Coronary artery (tissue), 2 donors: ENCODE data around the gene BBS9.

Experiments
- DNase-seq: peaks from one replicate; pipeline ENCODE4 v3.0.0-alpha.2; 2017; ENCODE audit warnings: low spot score
- H3K27ac ChIP-seq, 2 donors: fragments of 200-600 bp; sonication (generic); one replicate each; pipeline ENCODE4 v1.5.1; 2016 to 2019
- H3K4me3 ChIP-seq: fragments of 200-600 bp; sonication (generic); 2 replicates; pipeline ENCODE4 v1.5.1; 2016; ENCODE audit warnings: mild to moderate bottlenecking, moderate library complexity
- CTCF ChIP-seq: fragments of 200-600 bp; sonication (generic); IDR thresholded peaks from one replicate; pipeline ENCODE4 v1.5.1; 2019; ENCODE audit warnings: antibody characterized with exemption

The BBS9 gene

GRCh38 chr7:33108554-33109004 lies 20.8 kb upstream of the BBS9 start:
- TF ChIP-seq CTCF: no peak
- H3K27ac ChIP-seq: peak overlapping the region; percentile 69 to 80
- peak overlapping the region; percentile 78 for H3K4me3 ChIP-seq
- DNase-seq: no peak

- peak; percentile 55 for TF ChIP-seq CTCF
- peak within 1 kb of the TSS; percentile 69 to 80 for H3K27ac ChIP-seq
- DNase-seq: peak; percentile 76
- H3K4me3 ChIP-seq: peak within 1 kb of the TSS; percentile 78
These were observed 20.2 kb upstream of the BBS9 start, which contains the start of gene RP9 for GRCh38 chr7:33109005-33109757. RP9 (minus strand) TSS chr7:33109404; CDS start chr7:33109372, 32 bp downstream.

GRCh38 chr7:33109758-33110238 lies 19.6 kb upstream of the BBS9 start:
- no peak for DNase-seq
- peak overlapping the region; percentile 78 for H3K4me3 ChIP-seq
- no peak for TF ChIP-seq CTCF
- H3K27ac ChIP-seq: peak overlapping the region in 1 of 2 donors; percentile 69

GRCh38 chr7:33111614-33112013 lies 17.8 kb upstream of the BBS9 start:
- TF ChIP-seq CTCF: no peak
- no peak overlapping the region for H3K27ac ChIP-seq
- no peak for DNase-seq
- H3K4me3 ChIP-seq: no peak overlapping the region

GRCh38 chr7:33114976-33115375 lies 14.4 kb upstream of the BBS9 start:
- TF ChIP-seq CTCF: no peak
- no peak overlapping the region for H3K4me3 ChIP-seq
- DNase-seq: no peak
- no peak overlapping the region for H3K27ac ChIP-seq

GRCh38 chr7:33118383-33118782 lies 11.0 kb upstream of the BBS9 start:
- TF ChIP-seq CTCF: no peak
- no peak for DNase-seq
- H3K27ac ChIP-seq: no peak overlapping the region

GRCh38 chr7:33127085-33127484 lies 2.3 kb upstream of the BBS9 start:
- Histone ChIP-seq H3K4me3 (no peak overlapping the region), H3K27ac (no peak overlapping the region)
- TF ChIP-seq CTCF: no peak
- DNase-seq: no peak

More at GRCh38 chr7:33118383-33118782, 11.0 kb upstream of the BBS9 start:
- H3K4me3 ChIP-seq: no peak overlapping the region
